GM12875 (cell line): ENCODE data around the gene CECR2.

Experiments
- H3K4me3 ChIP-seq: one replicate; pipeline ENCODE4 v1.5.1; 2011; ENCODE audit warnings: low read depth, low read length, control low read depth
- TF ChIP-seq, protein P1 (sequence below): IDR thresholded peaks from 2 replicates; pipeline ENCODE4 v1.5.1; 2011; ENCODE audit warnings: low read depth, mild to moderate bottlenecking, control low read depth, inconsistent platforms, low read length, moderate library complexity, borderline replicate concordance; ENCODE audit not compliant: insufficient read depth

Gene CECR2

DNA sequence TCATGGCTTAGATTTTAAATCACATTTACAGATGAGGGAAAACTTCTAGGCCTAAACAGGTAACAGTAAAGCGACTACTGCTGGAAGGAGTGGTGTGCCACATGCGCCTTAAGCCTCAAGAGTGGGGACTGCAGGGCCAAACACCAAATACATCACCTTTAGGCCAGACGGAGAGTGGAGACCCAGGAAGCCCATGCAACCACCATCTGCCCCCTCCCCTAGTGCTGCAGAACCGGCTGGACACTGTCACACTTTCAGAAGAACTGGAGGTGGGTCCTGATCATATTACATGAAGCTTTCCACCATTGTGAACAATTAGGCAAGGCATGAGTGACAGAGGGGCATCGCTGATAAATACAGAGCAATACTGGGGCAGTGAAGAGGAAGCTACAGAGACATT lies 222.9 kb downstream of the CECR2 start:
- TF ChIP-seq, protein P1, sequence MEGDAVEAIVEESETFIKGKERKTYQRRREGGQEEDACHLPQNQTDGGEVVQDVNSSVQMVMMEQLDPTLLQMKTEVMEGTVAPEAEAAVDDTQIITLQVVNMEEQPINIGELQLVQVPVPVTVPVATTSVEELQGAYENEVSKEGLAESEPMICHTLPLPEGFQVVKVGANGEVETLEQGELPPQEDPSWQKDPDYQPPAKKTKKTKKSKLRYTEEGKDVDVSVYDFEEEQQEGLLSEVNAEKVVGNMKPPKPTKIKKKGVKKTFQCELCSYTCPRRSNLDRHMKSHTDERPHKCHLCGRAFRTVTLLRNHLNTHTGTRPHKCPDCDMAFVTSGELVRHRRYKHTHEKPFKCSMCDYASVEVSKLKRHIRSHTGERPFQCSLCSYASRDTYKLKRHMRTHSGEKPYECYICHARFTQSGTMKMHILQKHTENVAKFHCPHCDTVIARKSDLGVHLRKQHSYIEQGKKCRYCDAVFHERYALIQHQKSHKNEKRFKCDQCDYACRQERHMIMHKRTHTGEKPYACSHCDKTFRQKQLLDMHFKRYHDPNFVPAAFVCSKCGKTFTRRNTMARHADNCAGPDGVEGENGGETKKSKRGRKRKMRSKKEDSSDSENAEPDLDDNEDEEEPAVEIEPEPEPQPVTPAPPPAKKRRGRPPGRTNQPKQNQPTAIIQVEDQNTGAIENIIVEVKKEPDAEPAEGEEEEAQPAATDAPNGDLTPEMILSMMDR = no peak
- H3K4me3 ChIP-seq = no peak overlapping the region

DNA sequence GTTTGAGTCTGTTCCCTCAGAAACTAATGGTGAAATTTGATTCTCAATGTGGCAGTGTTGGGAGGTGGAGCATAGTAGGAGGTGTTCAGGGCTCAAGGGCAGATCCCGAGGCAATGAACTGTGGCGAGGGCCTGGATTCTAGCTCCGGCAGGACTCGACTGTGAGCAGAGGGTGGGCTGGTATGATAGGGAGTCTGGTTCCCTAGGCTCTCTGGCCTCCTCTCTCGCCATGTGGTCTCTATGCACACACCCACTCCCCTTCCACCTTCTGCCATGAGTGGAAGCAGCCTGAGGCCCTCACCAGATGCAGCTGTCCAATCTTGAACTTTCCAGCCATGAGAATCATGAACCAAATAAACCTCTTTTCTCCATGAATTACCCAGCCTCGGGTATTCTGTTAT lies 227.0 kb downstream of the CECR2 start:
- H3K4me3 ChIP-seq = no peak overlapping the region
- TF ChIP-seq, protein P1 = no peak

DNA sequence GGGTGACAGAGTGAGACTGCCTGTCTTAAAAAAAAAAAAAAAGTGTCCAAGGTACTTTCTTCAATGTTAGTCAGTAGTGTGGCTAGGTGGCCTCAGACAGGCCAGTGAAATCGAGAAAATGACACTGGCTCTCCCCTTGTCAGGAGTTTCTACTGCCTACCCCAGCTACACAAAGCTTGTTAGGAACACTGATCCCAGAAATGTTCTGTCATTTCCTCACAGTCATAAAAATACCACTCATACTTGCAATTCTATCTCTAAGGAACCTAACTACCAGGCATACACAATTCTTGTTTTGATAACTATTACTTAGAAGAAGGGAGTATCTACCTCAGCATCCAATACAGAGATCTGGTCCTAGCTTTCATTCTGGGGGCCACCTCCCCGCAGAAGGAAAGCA lies 228.0 kb downstream of the CECR2 start:
- no peak overlapping the region for H3K4me3 ChIP-seq
- TF ChIP-seq, protein P1 = no peak

DNA sequence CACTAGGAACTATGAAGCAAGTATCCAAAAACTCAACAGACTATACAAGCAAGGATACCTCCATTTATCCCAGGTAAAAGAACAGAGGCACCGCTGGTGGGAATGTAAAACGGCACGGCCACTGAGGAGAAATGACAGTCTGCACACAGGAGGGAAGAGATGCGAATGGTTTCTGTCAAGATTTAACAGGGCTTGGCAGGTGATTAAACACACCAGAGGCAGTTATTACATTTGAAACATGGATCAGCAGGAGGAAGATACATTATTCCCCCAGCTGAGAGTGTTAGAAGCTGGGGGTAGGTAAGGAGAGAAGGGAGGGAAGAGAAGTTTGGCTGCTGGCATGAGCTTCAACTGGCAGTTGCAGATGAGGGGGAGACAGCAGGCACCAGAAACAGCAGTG lies 229.1 kb downstream of the CECR2 start:
- TF ChIP-seq, protein P1 = no peak
- H3K4me3 ChIP-seq = no peak overlapping the region

DNA sequence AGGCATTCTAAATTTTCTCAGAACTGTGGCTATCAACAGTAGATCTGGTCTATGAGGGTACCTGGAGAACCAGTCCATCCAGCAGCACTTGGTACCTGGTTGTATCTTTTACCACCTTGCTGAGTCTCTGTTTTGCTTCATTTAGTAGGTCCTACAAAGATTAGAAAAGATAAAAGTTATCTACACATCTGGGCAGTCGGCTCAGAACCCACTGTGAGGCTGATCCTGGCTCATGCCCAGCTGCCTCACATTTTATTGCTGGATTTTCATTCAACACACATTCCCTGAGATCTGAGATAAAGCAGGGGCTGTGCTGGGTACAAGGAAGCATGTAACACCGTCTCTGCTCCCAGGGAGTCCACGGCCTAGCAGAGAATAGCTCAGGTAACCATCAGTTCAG lies 231.8 kb downstream of the CECR2 start:
- no peak overlapping the region for H3K4me3 ChIP-seq
- TF ChIP-seq, protein P1 = no peak

DNA sequence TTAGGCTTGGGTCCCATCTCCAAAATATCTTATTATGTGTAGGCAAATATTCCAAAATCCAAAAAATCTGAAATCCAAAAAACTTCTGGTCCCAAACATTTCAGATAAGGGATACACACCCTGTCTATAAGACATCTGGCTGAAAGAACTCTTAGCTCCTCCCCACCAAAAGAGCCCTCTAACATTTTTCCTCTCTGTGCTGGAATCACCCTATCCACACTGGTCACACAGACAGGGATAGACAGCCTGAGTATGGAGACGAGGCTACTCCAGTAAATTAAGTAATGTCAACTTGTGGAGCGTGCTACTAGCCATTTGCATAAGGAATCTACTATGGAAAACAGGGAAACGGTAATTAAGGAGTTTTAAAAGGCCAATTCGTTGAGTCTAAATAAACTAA lies 234.4 kb downstream of the CECR2 start:
- H3K4me3 ChIP-seq = no peak overlapping the region
- TF ChIP-seq, protein P1 = no peak

DNA sequence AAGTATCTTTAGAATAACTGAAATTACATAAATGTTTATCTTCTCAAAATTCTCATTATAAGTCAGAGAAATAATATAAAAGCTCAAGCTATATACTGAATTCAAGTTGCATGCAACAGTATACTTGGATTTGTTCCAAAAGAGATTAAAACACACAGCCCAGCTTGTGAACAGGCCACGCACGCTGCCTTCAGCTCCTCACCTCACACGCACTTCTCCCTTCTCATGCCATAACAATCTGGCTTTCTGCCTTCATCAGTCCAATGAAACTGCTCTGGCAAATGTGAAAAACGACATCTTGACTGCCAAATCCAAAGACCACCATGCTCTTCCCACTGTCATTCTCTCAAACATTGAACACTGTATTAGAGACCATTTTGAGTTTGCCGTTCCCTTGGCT lies 237.2 kb downstream of the CECR2 start:
- no peak overlapping the region for H3K4me3 ChIP-seq
- TF ChIP-seq, protein P1 = no peak
